Endothelial cell of umbilical vein (primary cell): ENCODE measurements around the gene UPB1.

Source experiments
- EZH2 ChIP-seq: IDR thresholded peaks from 2 replicates; pipeline ENCODE4 v1.6.1; 2012; ENCODE audit warnings: borderline replicate concordance, low read depth, mild to moderate bottlenecking, moderate library complexity, low read length, inconsistent platforms; ENCODE audit not compliant: severe bottlenecking
- MAX ChIP-seq: IDR thresholded peaks from 2 replicates; pipeline ENCODE4 v1.6.1; 2011; ENCODE audit not compliant: insufficient read depth, insufficient read length
- POLR2A ChIP-seq: IDR thresholded peaks from 2 replicates; pipeline ENCODE4 v1.6.1; 2012; ENCODE audit warnings: low read depth, mild to moderate bottlenecking, control low read depth, low read length
- POLR2AphosphoS5 ChIP-seq: IDR thresholded peaks from 2 replicates; pipeline ENCODE4 v1.6.1; 2012; ENCODE audit warnings: low read depth, mild to moderate bottlenecking, control low read depth, low read length, moderate library complexity; ENCODE audit not compliant: insufficient read depth
- TF ChIP-seq, protein P1 (sequence below), 2 donors: IDR thresholded peaks; 1 replicate in 1 of 2; 2 replicates in 1 of 2; pipeline ENCODE4 v1.5.1; 2011; ENCODE audit warnings: low read length in 2 of 2, mild to moderate bottlenecking in 2 of 2, moderate library complexity in 2 of 2, control low read depth in 1 of 2, inconsistent platforms in 1 of 2, low read depth in 1 of 2; ENCODE audit not compliant: insufficient read depth in 1 of 2; ENCODE audit errors: extremely low read depth in 1 of 2

DNA sequence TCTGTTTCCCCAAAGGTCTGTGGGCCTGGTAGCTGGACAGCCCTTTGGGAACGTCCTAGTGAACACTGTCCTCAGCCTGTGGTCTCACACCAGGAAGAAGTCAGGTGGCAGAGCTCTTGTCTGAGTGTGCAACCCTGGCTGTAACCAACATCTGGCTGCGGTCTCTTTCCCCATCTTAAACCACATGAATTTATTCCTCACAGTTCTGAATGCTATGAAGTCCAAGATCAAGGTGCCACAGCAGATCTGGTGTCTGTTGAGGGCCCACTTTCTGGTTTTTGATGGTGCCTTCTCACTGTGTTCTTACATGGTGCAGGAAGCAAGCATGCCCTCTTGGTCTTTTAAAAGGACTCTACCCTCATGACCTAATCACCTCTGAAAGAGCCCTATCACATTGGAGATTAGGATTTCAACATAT, 2.7 kb downstream of the UPB1 start:
- TF ChIP-seq, protein P1, sequence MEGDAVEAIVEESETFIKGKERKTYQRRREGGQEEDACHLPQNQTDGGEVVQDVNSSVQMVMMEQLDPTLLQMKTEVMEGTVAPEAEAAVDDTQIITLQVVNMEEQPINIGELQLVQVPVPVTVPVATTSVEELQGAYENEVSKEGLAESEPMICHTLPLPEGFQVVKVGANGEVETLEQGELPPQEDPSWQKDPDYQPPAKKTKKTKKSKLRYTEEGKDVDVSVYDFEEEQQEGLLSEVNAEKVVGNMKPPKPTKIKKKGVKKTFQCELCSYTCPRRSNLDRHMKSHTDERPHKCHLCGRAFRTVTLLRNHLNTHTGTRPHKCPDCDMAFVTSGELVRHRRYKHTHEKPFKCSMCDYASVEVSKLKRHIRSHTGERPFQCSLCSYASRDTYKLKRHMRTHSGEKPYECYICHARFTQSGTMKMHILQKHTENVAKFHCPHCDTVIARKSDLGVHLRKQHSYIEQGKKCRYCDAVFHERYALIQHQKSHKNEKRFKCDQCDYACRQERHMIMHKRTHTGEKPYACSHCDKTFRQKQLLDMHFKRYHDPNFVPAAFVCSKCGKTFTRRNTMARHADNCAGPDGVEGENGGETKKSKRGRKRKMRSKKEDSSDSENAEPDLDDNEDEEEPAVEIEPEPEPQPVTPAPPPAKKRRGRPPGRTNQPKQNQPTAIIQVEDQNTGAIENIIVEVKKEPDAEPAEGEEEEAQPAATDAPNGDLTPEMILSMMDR (IDR thresholded peaks at IDR 0.05; ENCODE audit: extremely low read depth in 1 of 2, insufficient read depth in 1 of 2, low read depth in 1 of 2, low read length in 2 of 2), result no peak
- TF ChIP-seq POLR2A (no peak), POLR2AphosphoS5 (no peak), MAX (no peak), EZH2 (no peak)
